Lung (tissue), 12 donors: ENCODE results near the gene TGDS. TPM values are rescaled to one million over a fixed set of nuclear protein-coding genes. Genes with fewer than 3 reads are reported as not detected.

Source experiments
- ATAC-seq: fragments of 200-7000 bp; cut with Tn5 transposase; one replicate; pipeline ENCODE4 v1.9.1; 2020; ENCODE audit warnings: moderate number of reproducible peaks; ENCODE audit not compliant: insufficient read depth, low FRiP score
- DNase-seq, 3 donors: peaks; one replicate each; pipeline ENCODE4 v3.0.0-alpha.2; 2013 to 2017
- H3K27ac ChIP-seq, 2 donors: one replicate each; pipeline ENCODE4 v1.5.1; 2013; ENCODE audit warnings: mild to moderate bottlenecking in 2 of 2, moderate library complexity in 2 of 2, control low read depth in 1 of 2, inconsistent platforms in 1 of 2, low read depth in 1 of 2, low read length in 1 of 2
- H3K27me3 ChIP-seq, 3 donors: one replicate each; pipeline ENCODE4 v1.5.1; 2013; ENCODE audit warnings: low read length in 2 of 3; ENCODE audit not compliant: control insufficient read depth in 3 of 3, insufficient read depth in 3 of 3
- H3K36me3 ChIP-seq, 4 donors: one replicate each; pipeline ENCODE4 v1.5.1; 2013; ENCODE audit warnings: low read length in 4 of 4, mild to moderate bottlenecking in 1 of 4, moderate library complexity in 1 of 4; ENCODE audit not compliant: control insufficient read depth in 4 of 4, insufficient read depth in 4 of 4
- H3K4me1 ChIP-seq, 5 donors: one replicate each; pipeline ENCODE4 v1.5.1; 2013; ENCODE audit warnings: low read length in 5 of 5, mild to moderate bottlenecking in 2 of 5, moderate library complexity in 1 of 5; ENCODE audit not compliant: control insufficient read depth in 5 of 5, insufficient read depth in 5 of 5
- H3K4me3 ChIP-seq: one replicate; pipeline ENCODE4 v1.5.1; 2013; ENCODE audit warnings: mild to moderate bottlenecking, control low read depth, moderate library complexity
- H3K9ac ChIP-seq, 2 donors: one replicate each; pipeline ENCODE4 v1.5.1; 2013; ENCODE audit warnings: low read length in 2 of 2, control low read depth in 1 of 2; ENCODE audit not compliant: insufficient read depth in 1 of 2
- H3K9me3 ChIP-seq, 4 donors: one replicate each; pipeline ENCODE4 v1.5.1; 2013; ENCODE audit warnings: low read length in 3 of 4, mild to moderate bottlenecking in 1 of 4, moderate library complexity in 1 of 4; ENCODE audit not compliant: control insufficient read depth in 4 of 4, insufficient read depth in 3 of 4
- CTCF ChIP-seq: IDR thresholded peaks from 2 replicates; pipeline ENCODE4 v1.5.1; 2012; ENCODE audit warnings: mild to moderate bottlenecking; ENCODE audit errors: control extremely low read depth, extremely low read depth
- WGBS, 2 donors: extraction: QIAGEN DNeasy Blood & Tissue Kit; methylation state at CpG; one replicate each; pipeline ENCODE4 v1.1.7; 2013; 5-methylcytosine and 5-hydroxymethylcytosine counted together
- polyA plus RNA-seq, 2 donors: library from polyadenylated mRNA; stranded (reverse); fragments of 200-250 nt; gene quantifications; one replicate each; pipeline ENCODE4 v1.2.1, GENCODE V29; 2013
- total RNA-seq, 2 donors: library from RNA; depleted of rRNA in 1 of 2; stranded (reverse); fragments of >200 nt in 1 of 2; gene quantifications; one replicate each; pipeline ENCODE4 v1.2.1, GENCODE V29; 2014 to 2021
- donor health status: control.
- donor health status: control.
- donor health status: Bipolar disorder and iron deficiency.
- donor health status: healthy.
- donor health status: DM: yes; HTN: yes; CAD: no.

Gene TGDS
- total and polyA plus RNA-seq, 4 donors, result 7.5 to 24.4 (median 9.1) TPM

GRCh38 chr13:94609196-94609595, 13.2 kb upstream of the TGDS start:
- peaks cover 2 to 24% (median 8%) of the 10 kb centered on the region in 4 donors for H3K36me3 ChIP-seq
- H3K4me3 ChIP-seq, result no peak overlapping the region
- DNase-seq (no peak), ATAC-seq (no peak)
- H3K27me3 ChIP-seq, result no peaks in the 10 kb centered on the region
- no peak overlapping the region for H3K9ac ChIP-seq
- no peak overlapping the region for H3K27ac ChIP-seq
- whole genome bisulfite sequencing, 2 donors, result 97 to 100% methylated on average over 2 of the region's 2 CpGs
- no peaks in the 10 kb centered on the region for H3K4me1 ChIP-seq
- no peaks in the 10 kb centered on the region for H3K9me3 ChIP-seq
- TF ChIP-seq CTCF, result no peak

GRCh38 chr13:94608586-94608985, 12.6 kb upstream of the TGDS start:
- peaks cover 2 to 21% (median 8%) of the 10 kb centered on the region in 4 donors for H3K36me3 ChIP-seq
- no peak for DNase-seq
- H3K9me3 ChIP-seq, result no peaks in the 10 kb centered on the region
- no peaks in the 10 kb centered on the region for H3K27me3 ChIP-seq
- no peaks in the 10 kb centered on the region for H3K4me1 ChIP-seq
- no peak for TF ChIP-seq CTCF
- no peak overlapping the region for H3K9ac ChIP-seq
- 83 to 95% methylated on average over 1 of the region's 1 CpG for WGBS, 2 donors
- ATAC-seq, result no peak
- H3K4me3 ChIP-seq, result no peak overlapping the region
- no peak overlapping the region for H3K27ac ChIP-seq

GRCh38 chr13:94607939-94608338, 12.0 kb upstream of the TGDS start:
- Histone ChIP-seq H3K4me1 (peaks cover 0 to 4% (median 0%) of the 10 kb centered on the region in 5 donors), H3K36me3 (peaks cover under 1 to 19% (median 8%) of the 10 kb centered on the region in 4 donors), H3K27me3 (no peaks in the 10 kb centered on the region), H3K27ac (no peak overlapping the region), H3K9ac (no peak overlapping the region), H3K4me3 (no peak overlapping the region), H3K9me3 (no peaks in the 10 kb centered on the region)
- ATAC-seq (no peak), DNase-seq (no peak)
- no peak for TF ChIP-seq CTCF
- WGBS, 2 donors, result 88 to 92% methylated on average over 3 of the region's 3 CpGs

- Histone ChIP-seq H3K27ac (no peak overlapping the region), H3K9me3 (no peaks in the 10 kb centered on the region), H3K36me3 (peaks cover 0 to 19% (median 8%) of the 10 kb centered on the region in 4 donors), H3K9ac (no peak overlapping the region), H3K27me3 (no peaks in the 10 kb centered on the region), H3K4me1 (peaks cover 0 to 9% (median 2%) of the 10 kb centered on the region in 5 donors), H3K4me3 (no peak overlapping the region)
- 88 to 90% methylated on average over 4 of the region's 4 CpGs for whole genome bisulfite sequencing, 2 donors
- no peak for TF ChIP-seq CTCF
- ATAC-seq, result no peak
- DNase-seq, result no peak
These were observed 11.1 kb upstream of the TGDS start for GRCh38 chr13:94607056-94607455.
